ENCODE data around the gene SNRNP35.
"Not testable (repeated sequence)": the region's sequence is repeated elsewhere in the genome, so short reads cannot be mapped to it uniquely, and the experiment has no call there.

SNRNP35 gene

DNA sequence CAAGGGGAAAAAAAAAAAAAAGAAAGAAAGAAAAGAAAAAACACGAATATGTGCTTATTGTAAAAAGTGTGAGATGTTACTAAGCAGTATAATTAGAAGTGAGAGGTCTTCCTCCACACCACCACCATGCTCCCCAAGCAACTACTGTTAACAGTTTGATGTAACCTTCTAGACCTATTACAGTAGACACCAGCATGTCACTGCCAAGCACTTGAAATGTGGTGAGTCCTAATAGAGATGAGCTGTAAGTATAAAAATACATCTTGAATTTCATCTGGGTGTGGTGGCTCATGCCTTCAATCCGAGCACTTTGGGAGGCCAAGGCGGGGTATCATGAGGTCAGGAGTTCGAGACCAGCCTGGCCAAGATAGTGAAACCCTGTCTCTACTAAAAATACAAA is 8.1 kb upstream of the SNRNP35 start:
- no peak for DNase-seq

DNA sequence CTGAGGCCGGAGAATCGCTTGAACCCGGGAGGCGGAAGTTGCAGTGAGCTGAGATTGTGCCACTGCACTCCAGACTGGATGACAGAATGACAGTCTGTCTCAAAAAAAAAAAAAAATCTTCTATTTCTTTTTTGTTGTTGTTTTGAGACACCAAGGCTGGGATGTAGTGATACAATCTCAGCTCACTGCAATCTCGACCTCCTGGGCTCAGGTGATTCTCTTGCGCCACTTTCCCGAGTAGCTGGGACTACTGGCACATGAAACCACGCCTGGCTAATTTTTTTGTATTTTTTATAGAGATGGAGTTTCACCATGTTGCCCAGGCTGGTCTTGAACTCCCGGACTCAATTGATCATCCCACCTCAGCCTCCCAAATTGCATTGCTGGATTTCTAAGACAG is 7.3 kb upstream of the SNRNP35 start:
- DNase-seq: no peak

DNA sequence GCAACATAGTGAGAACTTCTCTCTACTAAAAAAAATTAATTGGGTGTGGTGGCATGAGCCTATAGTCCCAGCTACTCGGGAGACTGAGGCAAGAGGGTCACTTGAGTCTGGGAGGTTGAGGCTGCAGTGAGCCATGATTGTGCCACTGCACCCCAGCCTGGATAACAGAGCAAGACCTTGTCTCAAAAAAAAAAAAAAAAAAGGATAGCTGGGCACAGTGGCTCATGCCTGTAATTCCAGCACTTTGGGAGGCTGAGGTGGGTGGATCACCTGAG is 5.7 kb upstream of the SNRNP35 start:
- not testable (repeated sequence) for DNase-seq

DNA sequence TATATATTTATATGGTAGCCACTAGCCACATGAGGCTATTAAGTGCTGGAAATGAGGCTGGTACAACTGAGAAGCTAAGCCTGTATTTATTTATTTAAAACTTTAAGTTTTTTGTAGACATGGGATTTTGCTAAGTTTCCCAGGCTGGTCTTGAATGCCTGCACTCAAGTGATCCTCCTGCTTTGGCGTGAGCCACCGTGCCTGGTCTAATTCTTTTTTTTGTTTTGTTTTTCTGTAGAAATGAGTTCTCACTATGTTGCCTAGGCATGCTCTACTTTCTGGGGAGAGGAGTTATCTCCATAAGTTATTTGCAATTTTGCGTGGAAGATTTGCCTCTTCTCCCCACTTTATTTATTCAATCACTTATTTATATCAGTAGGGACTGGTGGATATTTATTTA is 4.8 kb upstream of the SNRNP35 start:
- no peak for DNase-seq

DNA sequence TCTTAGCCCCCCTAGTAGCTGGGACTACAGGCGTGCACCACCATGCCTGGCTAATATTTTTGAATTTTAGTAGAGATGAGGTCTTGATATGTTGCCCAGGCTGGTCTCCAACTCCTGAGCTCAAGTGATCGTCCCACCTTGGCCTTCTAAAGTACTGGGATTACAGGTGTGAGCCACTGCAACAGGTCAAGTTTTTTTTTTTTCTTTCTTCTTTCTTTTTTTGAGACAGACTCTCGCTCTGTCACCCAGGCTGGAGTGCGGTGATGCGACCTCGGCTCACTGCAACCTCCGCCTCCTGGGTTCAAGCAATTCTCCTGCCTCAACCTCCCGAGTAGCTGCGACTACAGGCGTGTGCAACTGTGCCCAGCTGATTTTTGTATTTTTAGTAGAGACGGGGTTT is 5.2 kb downstream of the SNRNP35 start:
- not testable (repeated sequence) for DNase-seq

DNA sequence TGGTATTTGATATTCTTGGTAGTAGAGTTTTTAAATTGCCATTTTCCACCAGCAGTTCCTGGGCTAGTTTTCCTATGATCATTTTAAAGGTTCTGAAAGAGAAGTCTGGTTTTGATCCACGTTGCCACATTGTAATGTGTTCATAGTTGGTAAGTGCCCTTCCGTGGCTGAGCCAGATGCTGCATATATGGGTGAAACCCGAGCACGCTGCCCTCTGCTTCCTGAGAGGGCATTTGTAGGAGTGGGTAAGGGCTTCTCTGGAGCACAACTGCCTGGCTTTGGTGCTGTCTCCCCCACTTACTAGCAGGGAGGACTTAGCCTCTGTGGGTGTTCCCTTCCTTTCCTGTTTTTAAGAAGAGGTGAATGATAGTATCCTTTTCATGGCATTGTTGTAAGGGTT is 7.1 kb downstream of the SNRNP35 start:
- no peak for DNase-seq

DNA sequence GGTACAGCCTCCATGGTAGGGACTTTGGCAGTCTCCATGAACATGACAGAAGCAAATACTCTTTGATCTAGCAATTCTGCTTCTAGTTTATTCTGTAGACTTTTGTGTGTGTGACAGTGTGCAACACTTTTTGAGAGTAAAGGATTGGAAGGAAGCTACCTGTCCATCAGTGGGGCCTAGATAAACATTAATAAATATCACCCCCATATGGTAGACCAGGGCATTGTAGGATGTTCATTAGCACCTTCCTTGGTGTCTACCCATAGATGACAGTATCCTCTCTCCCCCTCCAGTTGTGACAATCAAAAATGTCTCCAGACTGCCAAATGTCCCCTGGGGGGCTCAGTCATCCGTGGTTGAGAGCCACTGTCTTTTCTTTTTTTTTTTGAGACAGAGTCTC is 10.8 kb downstream of the SNRNP35 start:
- DNase-seq: no peak

DNA sequence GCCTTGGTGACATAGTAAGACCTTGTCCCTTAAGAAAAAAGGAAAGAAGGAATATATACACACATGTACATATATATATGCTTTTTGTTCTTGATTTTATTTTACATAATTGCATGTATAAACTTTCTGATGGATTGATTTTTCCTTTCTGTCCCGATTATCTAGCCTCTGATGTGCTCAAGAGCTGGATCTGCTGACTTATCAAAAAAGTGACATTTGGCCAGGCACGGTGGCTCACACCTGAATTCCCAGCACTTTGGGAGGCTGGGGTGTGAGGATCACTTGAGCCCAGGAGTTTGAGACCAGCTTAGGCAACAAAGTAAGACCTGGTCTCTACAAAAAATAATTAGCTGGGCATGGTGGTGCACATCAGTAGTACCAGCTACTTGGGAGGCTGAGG is 12.0 kb downstream of the SNRNP35 start:
- DNase-seq: no peak

DNA sequence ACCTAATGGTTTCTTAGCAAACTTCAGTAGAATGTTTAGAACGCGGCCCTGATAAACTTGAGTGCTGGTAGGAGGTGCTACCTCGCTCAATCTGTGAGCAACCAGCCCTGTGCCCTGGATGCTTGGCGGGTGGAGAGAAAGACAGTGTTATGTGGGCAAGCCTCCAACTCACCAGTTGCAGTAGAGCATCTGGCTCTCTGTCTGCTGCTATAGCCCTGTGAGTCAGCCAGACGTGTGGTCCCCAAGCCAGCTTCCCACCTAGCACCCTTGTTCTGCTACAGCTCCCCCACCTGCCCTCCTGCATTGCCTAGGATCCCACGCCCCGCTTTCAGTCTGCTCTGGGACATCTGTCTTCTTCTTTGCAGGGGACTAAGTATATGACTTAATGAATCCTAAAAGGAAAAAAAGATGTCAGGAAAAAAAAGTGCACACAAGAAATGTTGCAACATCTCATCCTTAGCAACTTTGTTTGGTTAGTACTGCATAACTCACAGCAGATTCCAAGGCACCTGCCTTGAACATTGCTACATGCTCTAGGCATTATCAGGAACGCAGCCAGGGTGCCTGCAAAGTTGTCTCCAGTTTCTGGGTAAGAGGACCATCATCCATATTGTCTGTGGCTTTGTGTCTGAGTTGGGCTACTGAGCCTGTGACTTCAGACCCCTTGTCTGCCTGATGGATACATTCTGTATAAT is 13.6 kb downstream of the SNRNP35 start:
- no peak for DNase-seq

DNA sequence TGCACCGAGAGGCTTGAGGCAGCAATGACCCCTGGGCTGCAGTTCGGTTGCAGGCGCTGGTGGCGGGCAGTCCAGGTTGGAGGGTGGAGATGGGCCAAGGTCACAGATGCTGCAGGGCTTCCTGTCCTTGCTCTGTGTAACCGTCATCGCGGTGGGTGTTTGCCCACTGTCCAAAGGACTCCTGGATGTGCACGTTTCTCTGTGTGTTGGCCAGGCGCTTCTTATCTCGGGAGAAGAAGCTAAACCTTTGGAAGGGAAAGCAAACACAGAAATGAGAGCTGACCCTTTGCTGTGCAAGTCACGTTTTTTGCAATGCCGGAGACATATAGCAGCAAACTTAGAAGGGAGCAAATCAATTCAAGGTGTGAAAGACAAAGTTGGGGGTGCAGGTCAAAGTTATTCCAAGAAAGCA is 14.5 kb downstream of the SNRNP35 start:
- no peak for DNase-seq

DNA sequence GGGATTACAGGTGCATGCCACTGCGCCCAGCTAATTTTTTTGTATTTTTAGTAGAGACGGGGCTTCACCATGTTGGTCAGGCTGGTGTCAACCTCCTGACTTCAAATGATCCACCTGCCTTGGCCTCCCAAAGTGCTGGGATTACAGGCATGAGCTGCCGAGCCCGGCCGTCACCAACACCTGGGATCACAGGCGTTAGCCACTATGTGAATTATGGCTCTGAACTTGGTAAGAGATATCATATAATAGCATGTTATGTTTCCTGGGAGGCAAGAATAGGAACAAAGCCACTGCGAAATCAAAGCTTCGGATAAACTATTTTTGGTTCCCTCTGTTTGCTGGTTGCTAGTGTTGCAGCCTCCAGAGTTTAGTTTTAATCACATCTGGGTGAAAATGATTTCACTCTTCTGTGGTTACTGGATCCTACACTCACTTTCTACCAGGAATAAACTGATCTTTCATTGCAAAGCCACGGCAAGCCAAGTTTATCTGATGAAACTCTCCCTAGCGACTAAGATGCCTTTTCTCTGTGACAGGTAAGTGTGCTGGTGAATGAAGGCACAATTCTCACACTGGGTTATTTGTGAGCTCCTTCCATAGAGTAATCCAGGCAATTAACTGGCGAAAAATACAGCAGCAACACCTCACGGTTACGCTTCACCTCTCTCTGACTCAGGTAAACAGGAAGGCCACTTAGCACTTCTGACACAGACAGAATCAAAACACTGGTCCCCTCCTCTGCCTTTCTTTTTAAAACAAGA is 16.7 kb downstream of the SNRNP35 start:
- no peak for DNase-seq

DNA sequence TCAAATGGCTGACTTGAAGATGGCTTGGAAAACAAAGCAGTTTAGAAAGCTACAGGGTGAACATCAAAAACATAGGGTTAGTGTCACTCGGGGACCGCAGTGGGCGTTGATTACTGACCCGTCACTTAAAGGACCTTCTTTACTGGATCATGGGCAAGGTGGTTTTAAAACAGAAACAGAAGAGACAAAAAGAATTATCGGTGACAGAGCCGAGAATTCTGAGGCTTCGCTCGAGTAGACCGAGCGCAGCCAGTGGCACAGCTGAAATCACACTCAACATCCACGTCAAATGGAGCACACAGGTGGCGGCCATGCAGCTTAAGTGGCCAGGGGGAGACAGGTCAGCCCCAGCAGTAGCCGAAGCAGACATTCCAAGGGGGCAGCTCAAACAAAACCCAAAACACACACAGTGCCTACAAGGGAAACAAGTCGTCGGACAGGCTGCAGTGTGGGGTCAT is 17.3 kb downstream of the SNRNP35 start:
- DNase-seq: no peak

DNA sequence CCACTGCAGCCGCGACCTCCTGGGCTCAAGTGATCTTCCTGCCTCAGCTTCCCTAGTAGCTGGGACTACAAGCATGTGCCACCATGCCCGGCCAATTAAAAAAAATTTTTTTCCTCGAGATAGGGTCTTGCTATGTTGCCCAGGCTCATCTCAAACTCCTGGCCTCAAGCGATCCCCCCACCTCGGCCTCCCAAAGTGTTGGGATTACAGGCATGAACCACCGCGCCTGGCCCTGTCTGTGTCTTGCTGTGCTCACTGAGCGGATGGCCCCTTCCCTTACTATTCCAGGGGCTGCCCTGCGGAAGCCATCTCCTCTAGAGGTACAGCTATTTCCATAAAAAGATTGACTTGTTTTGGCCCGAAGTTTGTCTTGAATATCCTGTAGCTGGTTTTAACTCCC is 20.1 kb downstream of the SNRNP35 start:
- no peak for DNase-seq

DNA sequence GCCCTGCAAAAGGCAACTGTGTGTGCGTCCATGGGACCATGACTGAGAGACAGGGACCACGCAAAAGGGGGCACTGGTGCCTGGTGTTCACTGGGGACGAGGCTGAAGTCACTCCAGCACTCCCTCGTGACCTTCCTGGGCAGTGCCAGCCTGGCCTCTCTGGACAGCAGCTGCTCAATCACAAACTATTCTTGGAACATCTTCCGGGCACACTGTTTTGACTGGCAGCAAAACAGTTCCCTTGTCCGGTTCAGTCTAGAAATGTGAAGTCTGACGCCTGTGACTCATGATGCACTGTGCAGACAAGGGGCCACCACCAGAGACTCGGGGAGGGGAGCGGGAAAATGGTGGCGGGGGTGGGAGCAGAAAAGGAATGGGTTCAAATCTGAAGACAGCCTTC is 20.8 kb downstream of the SNRNP35 start:
- no peak for DNase-seq

DNA sequence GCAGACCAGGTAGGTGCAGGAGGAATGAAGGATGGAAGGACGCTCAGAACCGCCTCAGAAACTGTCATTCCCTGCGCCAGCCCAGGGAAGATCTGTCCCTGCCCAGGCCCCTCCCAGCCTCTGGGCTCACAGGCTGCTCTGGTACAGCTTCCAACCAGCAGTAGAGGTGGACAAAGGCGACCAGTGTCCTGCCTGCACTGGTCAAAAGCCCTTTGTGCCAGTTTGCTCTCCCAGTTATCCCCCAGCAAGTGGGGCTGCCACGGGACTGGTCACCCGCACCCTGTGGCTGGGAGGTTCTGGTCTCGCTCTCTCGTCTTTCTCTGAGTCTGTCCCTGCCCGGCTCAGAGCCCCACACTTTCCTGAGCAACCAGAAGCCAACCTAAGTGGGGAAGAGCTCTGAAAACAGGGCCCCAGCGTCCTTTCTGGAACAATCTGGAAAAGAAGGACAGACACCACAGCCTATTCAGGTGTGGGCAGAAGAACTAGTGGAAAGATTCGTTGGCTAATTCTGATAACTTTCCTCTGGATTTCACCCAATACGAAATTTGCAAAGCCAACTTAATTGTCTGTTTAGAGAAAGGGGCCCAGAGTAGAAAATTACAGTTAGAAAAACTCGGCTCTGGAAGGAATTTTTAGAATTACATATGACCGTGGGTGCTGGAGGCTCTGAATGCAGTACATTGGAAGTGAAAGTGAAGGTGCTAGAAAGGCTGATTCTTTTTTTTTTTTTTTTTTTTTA is 21.7 kb downstream of the SNRNP35 start:
- DNase-seq: no peak

DNA sequence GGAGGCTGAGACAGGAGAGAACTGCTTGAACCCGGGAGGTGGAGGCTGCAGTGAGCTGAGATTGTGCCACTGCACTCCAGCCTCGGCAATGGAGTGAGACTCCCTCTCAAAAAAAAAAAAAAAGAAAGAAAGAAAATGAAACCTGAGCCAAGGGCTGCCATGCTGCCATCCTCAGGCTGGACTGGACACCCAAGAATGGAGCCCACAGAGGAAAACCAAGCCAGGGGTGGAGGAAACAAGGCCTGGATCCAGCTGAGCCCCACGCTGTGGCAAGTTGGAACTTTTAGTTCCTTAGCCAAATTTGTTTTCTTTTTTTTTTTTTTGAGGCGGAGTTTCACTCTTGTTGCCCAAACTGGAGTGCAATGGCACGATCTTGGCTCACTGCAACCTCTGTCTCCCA is 23.3 kb downstream of the SNRNP35 start:
- DNase-seq: not testable (repeated sequence)

DNA sequence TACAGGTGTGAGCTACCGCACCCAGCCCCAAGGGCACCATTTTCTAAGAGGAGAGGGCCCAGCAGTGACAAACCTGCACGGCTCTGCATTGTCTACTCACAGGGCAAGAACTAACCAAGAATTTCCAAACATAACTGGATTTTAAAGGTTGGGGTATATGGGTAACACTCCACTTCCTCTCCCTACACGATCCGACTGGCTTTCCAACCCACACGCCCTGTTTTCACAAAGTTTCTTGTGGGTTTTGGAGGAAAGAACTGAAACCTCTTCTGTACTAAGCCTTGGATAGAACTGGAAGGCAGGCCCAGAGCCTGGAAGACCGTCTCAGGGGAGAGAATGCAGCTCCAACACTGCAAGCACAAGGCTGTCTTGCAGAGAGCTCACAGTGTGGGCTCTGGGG is 24.9 kb downstream of the SNRNP35 start:
- no peak for DNase-seq

DNA sequence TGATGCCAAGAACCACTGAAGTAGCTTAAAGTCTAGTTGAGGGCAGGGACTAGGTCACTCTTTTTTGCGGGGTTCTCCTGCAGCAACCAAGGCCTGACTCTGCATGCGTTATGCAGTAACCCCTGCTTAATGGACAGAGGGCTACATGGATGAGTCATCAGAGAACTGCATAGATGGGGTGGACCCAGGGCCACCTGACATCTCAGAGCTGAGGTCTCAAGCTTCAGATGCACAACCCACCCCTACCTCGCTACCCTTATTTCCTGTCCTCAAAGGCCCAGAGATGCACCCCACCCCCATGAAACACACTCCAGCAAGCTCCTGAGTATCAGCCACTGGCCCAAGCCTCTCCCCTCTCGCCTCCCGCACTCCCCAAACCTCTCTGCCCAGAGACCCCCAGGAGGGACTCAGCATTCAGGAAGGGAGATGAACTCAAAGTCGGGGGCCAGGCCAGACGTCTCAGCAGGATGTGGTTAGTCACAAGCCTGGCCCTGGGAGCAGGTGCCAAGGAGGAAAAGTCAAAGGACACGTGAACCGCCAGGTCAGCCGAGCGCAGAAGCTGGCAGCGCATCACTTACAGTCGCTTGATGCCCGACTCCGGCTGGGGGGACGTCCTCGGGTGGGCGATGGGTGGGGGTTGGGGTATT is 25.8 kb downstream of the SNRNP35 start:
- DNase-seq: no peak

DNA sequence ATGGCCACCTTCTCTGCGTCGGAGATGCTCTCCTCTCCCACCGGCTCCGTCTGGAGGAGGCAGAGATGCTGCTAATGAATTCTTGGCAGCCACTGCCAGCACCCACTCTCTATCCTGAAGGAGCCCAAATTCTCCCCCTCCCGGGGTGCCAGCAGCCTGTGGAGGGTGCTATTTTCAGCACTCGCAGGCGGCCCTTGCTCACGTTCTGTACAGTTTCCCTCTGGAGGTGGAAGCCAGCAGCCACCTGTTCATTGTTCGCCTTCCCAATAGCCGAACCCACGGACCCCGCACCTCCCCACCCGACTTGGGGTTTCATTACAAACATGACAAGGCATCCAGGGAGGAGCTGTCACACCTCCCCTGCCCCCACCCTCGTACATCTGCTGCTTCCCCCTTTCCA is 27.8 kb downstream of the SNRNP35 start:
- no peak for DNase-seq

DNA sequence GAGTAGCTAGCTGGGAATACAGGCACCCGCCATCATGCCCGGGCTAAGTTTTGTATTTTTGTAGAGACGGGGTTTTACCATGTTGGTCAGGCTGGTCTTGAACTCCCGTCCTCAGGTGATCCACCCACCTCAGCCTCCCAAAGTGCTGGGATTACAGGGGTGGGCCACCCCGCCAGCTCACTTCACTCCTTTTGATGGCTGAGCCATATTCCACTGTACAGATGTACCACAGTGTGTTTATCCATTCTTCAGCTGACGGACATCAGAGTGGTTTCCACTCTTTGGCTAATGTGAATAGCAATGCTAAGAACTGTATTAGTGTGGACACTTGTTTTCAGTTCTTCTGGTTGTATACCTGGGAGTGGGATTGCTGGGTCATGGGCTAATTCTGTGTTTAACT is 29.5 kb downstream of the SNRNP35 start:
- DNase-seq: no peak

DNA sequence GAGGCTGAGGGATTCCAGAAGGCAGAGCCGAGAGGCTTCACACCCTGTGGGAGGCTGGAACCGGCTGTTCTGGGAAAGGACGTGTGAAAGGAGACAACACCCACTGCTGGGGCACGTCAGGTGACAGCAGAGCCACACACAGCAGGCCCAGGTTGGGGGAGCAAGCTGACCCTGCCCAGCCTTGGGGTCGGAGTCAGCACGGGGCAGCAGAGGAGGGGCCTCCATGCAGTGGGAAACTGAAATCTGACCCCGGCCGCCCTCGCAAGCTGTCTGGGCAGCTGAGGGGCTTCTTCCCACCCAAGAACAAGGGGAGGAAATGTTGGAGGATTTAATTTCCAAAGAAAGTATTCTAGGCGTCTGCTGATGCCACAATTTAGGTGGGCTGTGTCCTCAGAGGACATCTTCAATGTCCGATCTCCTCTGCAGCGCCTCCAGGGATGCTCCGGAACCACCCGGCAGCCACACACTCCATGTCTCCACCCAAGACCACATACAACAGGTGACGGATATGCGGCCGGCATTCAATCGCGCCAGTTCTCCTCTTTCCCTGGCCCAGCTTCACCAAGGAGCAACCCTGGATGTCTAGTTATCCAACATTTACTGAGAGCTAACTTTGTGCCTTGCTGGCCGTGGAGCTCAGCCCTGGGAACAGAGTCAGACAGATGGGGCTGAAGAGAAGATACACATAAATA is 30.7 kb downstream of the SNRNP35 start:
- no peak for DNase-seq

DNA sequence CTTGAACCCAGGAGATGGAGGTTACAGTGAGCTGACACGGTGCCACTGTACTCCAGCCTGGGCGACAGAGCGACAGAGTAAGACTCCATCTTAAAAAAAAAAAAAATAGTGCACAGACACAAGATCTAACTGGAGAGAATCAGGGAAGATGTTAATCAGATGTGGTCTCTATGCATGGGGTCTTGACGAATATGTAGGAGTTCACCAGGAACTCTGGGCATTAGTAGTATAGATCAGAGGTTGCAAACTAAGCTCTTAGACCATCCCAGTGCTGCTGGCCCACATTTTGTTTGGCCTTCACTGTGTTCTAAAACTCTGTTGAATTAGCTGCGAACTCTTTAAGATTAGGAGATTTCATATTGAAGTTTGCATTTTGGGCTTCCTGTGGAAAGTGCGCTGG is 31.6 kb downstream of the SNRNP35 start:
- DNase-seq: no peak

DNA sequence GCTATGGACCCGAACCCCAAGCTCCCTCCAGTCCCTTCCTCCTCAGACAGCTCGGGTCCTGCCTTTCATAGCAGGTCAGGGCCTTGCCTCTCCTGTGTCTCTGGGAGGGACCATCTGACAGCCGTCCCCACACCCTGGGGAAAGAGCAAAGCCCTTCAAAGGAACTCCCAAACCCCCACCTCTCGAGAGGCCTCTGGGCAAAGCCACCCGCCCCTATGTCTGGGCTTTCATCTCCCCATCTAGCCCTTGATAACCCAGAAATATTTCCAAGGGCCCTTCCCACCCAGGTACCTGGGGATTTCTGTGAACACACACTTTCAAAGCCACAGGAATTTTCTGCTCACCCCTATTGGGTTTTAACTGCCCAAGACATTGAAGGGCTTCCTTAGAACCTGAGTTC is 32.1 kb downstream of the SNRNP35 start:
- DNase-seq: no peak

Data from NCI-H1436 (cell line).